Esophagus muscularis mucosa (tissue), 4 donors: ENCODE results near the gene TIMM13.

Experiments used
- CTCF ChIP-seq, 3 experiments: fragments of 200-600 bp in 2 of 3; fragments of 450-650 bp in 1 of 3; sonication (generic) in 2 of 3; IDR thresholded peaks; one replicate each; pipeline ENCODE4 v1.5.1; 2017 to 2019; ENCODE audit warnings: antibody characterized with exemption in 3 of 3, mild to moderate bottlenecking in 2 of 3, moderate library complexity in 1 of 3
- EP300 ChIP-seq: sonication (generic); formaldehyde crosslinking; IDR thresholded peaks from one replicate; pipeline ENCODE4 v1.6.1; 2017; ENCODE audit warnings: antibody characterized with exemption
- POLR2A ChIP-seq: fragments of 450-650 bp; IDR thresholded peaks from one replicate; pipeline ENCODE4 v1.6.1; 2017; ENCODE audit warnings: antibody characterized with exemption, moderate library complexity, mild to moderate bottlenecking, low read depth

- TF ChIP-seq CTCF (IDR thresholded peaks at IDR 0.05) (peak; percentile 75 to 84 (median 82)), POLR2A (no peak), EP300 (no peak)
Observed at GRCh38 chr19:2391118-2391725, 36.2 kb downstream of the TIMM13 start.
